IMR-90 (cell line): ENCODE data around the gene RMND5A. TPM values are rescaled to one million over a fixed set of nuclear protein-coding genes. Genes with fewer than 3 reads are reported as not detected.

ENCODE experiments used
- ATAC-seq: fragments of 200-7000 bp; cut with Tn5 transposase; 2 replicates; pipeline ENCODE4 v1.9.1; 2020; ENCODE audit warnings: low read depth, mild to moderate bottlenecking, moderate library complexity
- BruUV-seq: library from RNA; stranded (reverse); fragments of 400-500 nt; replicated peaks from 2 replicates; lab custom pipeline; 2021; lab: Mats Ljungman, UMichigan
- CTCF ChIA-PET: fragments of 300-600 bp; formaldehyde crosslinking; extraction: SDS; loops from one replicate; lab custom pipeline; 2021; ENCODE audit warnings: antibody characterized with exemption; lab: Yijun Ruan, JAX
- POLR2A ChIA-PET: fragments of 300-600 bp; sonication (Branson Sonifier 250); formaldehyde crosslinking; loops from one replicate; lab custom pipeline; 2022; ENCODE audit warnings: antibody characterized with exemption; ENCODE audit not compliant: unreplicated experiment; lab: Charles Lee
- DNase-seq: peaks from one replicate; pipeline ENCODE4 v3.0.0; 2013
- H2AFZ ChIP-seq: replicated peaks from 2 replicates; pipeline ENCODE3; 2013; ENCODE audit warnings: low read length, mild to moderate bottlenecking; ENCODE audit not compliant: poor library complexity
- H2AK5ac ChIP-seq: 2 replicates; pipeline ENCODE4 v1.6.1; 2013; ENCODE audit warnings: low read depth, low read length, inconsistent platforms
- H2AK9ac ChIP-seq: replicated peaks from 2 replicates; pipeline ENCODE3; 2013; ENCODE audit warnings: mild to moderate bottlenecking, low read depth, low read length, moderate library complexity; ENCODE audit not compliant: poor library complexity
- H2BK120ac ChIP-seq: 2 replicates; pipeline ENCODE4 v1.6.1; 2013; ENCODE audit warnings: low read depth, low read length, inconsistent platforms
- H2BK15ac ChIP-seq: 3 replicates; pipeline ENCODE4 v1.6.1; 2013; ENCODE audit warnings: low read depth, low read length, inconsistent platforms
- H2BK20ac ChIP-seq: 2 replicates; pipeline ENCODE4 v1.6.1; 2013; ENCODE audit warnings: low read depth, mild to moderate bottlenecking, inconsistent platforms, low read length, moderate library complexity
- H2BK5ac ChIP-seq: 2 replicates; pipeline ENCODE4 v1.6.1; 2013; ENCODE audit warnings: mild to moderate bottlenecking, low read depth, low read length, inconsistent platforms; ENCODE audit not compliant: poor library complexity, severe bottlenecking
- H3K14ac ChIP-seq: replicated peaks from 2 replicates; pipeline ENCODE4 v1.6.1; 2013; ENCODE audit warnings: low read depth, low read length, inconsistent platforms
- H3K18ac ChIP-seq: 2 replicates; pipeline ENCODE4 v1.6.1; 2013; ENCODE audit warnings: low read depth, low read length, control low read depth
- H3K23ac ChIP-seq: 2 replicates; pipeline ENCODE4 v1.6.1; 2013; ENCODE audit warnings: low read depth, low read length, inconsistent platforms
- H3K27ac ChIP-seq: 2 replicates; pipeline ENCODE4 v1.5.1; 2013; ENCODE audit warnings: mild to moderate bottlenecking, control low read depth, low read length; ENCODE audit not compliant: insufficient read depth
- H3K27me3 ChIP-seq: 2 replicates; pipeline ENCODE4 v1.6.1; 2013; ENCODE audit warnings: low read length; ENCODE audit not compliant: control insufficient read depth, insufficient read depth
- H3K36me3 ChIP-seq: 2 replicates; pipeline ENCODE4 v1.6.1; 2013; ENCODE audit warnings: low read length, mixed read lengths; ENCODE audit not compliant: control insufficient read depth, insufficient read depth
- H3K4ac ChIP-seq: 2 replicates; pipeline ENCODE4 v1.6.1; 2013; ENCODE audit warnings: low read depth, low read length, inconsistent platforms
- H3K4me1 ChIP-seq: 2 replicates; pipeline ENCODE4 v1.6.1; 2013; ENCODE audit warnings: low read length, mixed read lengths; ENCODE audit not compliant: control insufficient read depth, insufficient read depth
- H3K4me2 ChIP-seq: 2 replicates; pipeline ENCODE4 v1.6.1; 2013; ENCODE audit warnings: low read depth, mild to moderate bottlenecking, control low read depth, low read length, moderate library complexity
- H3K4me3 ChIP-seq: 2 replicates; pipeline ENCODE4 v1.5.1; 2013; ENCODE audit warnings: low read depth, mild to moderate bottlenecking, control low read depth, low read length, moderate library complexity; ENCODE audit not compliant: insufficient read depth
- H3K56ac ChIP-seq: 2 replicates; pipeline ENCODE4 v1.6.1; 2013; ENCODE audit warnings: low read length, inconsistent platforms; ENCODE audit not compliant: insufficient read depth; ENCODE audit errors: extremely low read depth
- H3K79me1 ChIP-seq, 2 experiments: 2 replicates each; pipeline ENCODE4 v1.6.1; 2013; ENCODE audit warnings: low read length in 2 of 2, inconsistent platforms in 1 of 2, low read depth in 1 of 2
- H3K9ac ChIP-seq: 2 replicates; pipeline ENCODE4 v1.6.1; 2013; ENCODE audit warnings: low read depth, low read length, control low read depth
- H3K9me1 ChIP-seq: 2 replicates; pipeline ENCODE4 v1.6.1; 2013; ENCODE audit warnings: low read length, inconsistent platforms; ENCODE audit not compliant: insufficient read depth
- H3K9me3 ChIP-seq: 2 replicates; pipeline ENCODE4 v1.6.1; 2013; ENCODE audit warnings: low read length; ENCODE audit not compliant: control insufficient read depth, insufficient read depth
- H4K20me1 ChIP-seq: 2 replicates; pipeline ENCODE4 v1.6.1; 2013; ENCODE audit warnings: low read length, inconsistent platforms; ENCODE audit not compliant: insufficient read depth
- H4K5ac ChIP-seq: 2 replicates; pipeline ENCODE4 v1.6.1; 2013; ENCODE audit warnings: mild to moderate bottlenecking, low read depth, low read length, control low read depth
- H4K8ac ChIP-seq, 2 experiments: 2 replicates each; pipeline ENCODE4 v1.6.1; 2013; ENCODE audit warnings: low read depth in 2 of 2, low read length in 2 of 2, control low read depth in 1 of 2, inconsistent platforms in 1 of 2
- H4K91ac ChIP-seq: 2 replicates; pipeline ENCODE4 v1.6.1; 2013; ENCODE audit warnings: low read depth, low read length, inconsistent platforms; ENCODE audit not compliant: insufficient read depth
- BHLHE40 ChIP-seq: fragments of 150-350 bp; IDR thresholded peaks from 2 replicates; pipeline ENCODE4 v1.6.1; 2016; ENCODE audit warnings: mild to moderate bottlenecking, low read depth, low read length
- ELK1 ChIP-seq: fragments of 150-350 bp; IDR thresholded peaks from 2 replicates; pipeline ENCODE4 v1.6.1; 2016; ENCODE audit warnings: low read depth, mild to moderate bottlenecking, low read length, moderate library complexity, borderline replicate concordance
- POLR2A ChIP-seq: IDR thresholded peaks from 2 replicates; pipeline ENCODE4 v1.6.1; 2012; ENCODE audit warnings: mild to moderate bottlenecking, low read depth, low read length
- WGBS, 2 experiments: methylation state at CpG; one replicate each; pipeline versions ENCODE4 v1.1.5 to v1.1.7; 2013; ENCODE audit warnings: missing lambda C conversion rate in 2 of 2; ENCODE audit not compliant: insufficient read length in 1 of 2; ENCODE audit errors: extremely low coverage in 2 of 2; 5-methylcytosine and 5-hydroxymethylcytosine counted together
- dilution Hi-C: fragments of 300-500 bp; cut with HindIII; formaldehyde crosslinking; loops from one replicate; pipeline ENCODE4 v1.14.3; 2018; ENCODE audit warnings: low sequenced_read_pairs; ENCODE audit not compliant: unreplicated experiment
- in situ Hi-C: fragments of 300-500 bp; cut with MboI; formaldehyde crosslinking; loops from 3 replicates; pipeline ENCODE4 v1.14.3; 2019; ENCODE audit warnings: low sequenced_read_pairs, inconsistent platforms, mixed read lengths
- intact Hi-C: fragments of 100-400 bp; cut with micrococcal nuclease; formaldehyde crosslinking; loops from 2 replicates; pipeline ENCODE4 v1.10.0; 2022
- polyA plus RNA-seq, 3 experiments: library from polyadenylated mRNA; depleted of rRNA; stranded (reverse); fragments of >200 nt; gene quantifications; 2 replicates each; pipeline ENCODE4 v1.2.3, GENCODE V29; 2012; ENCODE audit warnings: low replicate concordance in 1 of 3
- total RNA-seq: library from RNA; depleted of rRNA; stranded (reverse); fragments of >200 nt; gene quantifications from 2 replicates; pipeline ENCODE4 v1.2.3, GENCODE V29; 2012
- TF ChIP-seq, protein P1 (sequence below): conservative IDR thresholded peaks from 2 replicates; pipeline ENCODE4 v1.5.1; 2012; ENCODE audit warnings: mild to moderate bottlenecking, low read depth, low read length, improper control_type of control experiment

Gene RMND5A
- total and polyA plus RNA-seq, 2 of the 4 experiments (the other 2 are of a cell fraction) = 5.1 to 16.0 TPM

DNA sequence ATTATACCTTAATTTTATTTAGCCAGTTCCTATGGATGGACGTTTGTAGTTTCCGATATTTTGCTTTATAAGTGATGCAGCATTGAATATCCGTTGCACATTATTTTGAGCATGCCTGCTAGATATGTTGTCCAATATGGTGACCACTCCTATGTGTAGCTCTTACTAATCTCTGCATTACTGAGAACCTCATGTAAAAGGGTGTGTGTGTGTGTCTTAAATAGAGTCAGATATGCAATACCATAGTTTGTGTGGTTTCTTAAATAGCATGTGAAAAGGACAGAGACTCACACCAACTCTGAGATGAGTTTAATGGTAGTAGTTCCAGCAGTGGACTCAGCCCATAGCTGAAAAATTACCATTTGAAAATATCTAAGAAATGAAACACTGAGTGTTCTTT lies 38.3 kb downstream of the RMND5A start:
- Histone ChIP-seq H4K5ac (no peak overlapping the region), H3K36me3 (no peaks in the 10 kb centered on the region), H4K91ac (no peak overlapping the region), H3K4me1 (no peaks in the 10 kb centered on the region), H3K4me3 (no peak overlapping the region), H2BK15ac (no peak overlapping the region), H2BK20ac (no peak overlapping the region), H3K4me2 (no peak overlapping the region), H3K27me3 (no peaks in the 10 kb centered on the region), H3K4ac (no peak overlapping the region), H3K18ac (no peak overlapping the region), H4K8ac (no peak overlapping the region), H3K56ac (no peak overlapping the region), H2BK120ac (no peak overlapping the region), H2AFZ (no peak overlapping the region), H3K14ac (no peak overlapping the region), H4K20me1 (no peaks in the 10 kb centered on the region), H3K27ac (no peak overlapping the region), H3K79me1 (no peaks in the 10 kb centered on the region; a peak in 1 of 4 replicates), H2BK5ac (no peak overlapping the region), H2AK5ac (no peak overlapping the region), H3K9ac (no peak overlapping the region), H3K23ac (no peak overlapping the region), H3K9me1 (no peaks in the 10 kb centered on the region), H2AK9ac (no peak overlapping the region), H3K9me3 (no peaks in the 10 kb centered on the region)
- CTCF ChIA-PET = no interaction called here
- DNase-seq = no peak
- ATAC-seq = no peak
- no TSS peak for BruUV-seq
- no CpG with 5 or more reads among the region's 3 CpGs for WGBS, 2 experiments
- in situ Hi-C loops = no loop called here
- POLR2A ChIA-PET = no interaction called here
- intact Hi-C loops = no loop called here
- TF ChIP-seq ELK1 (no peak), POLR2A (no peak), BHLHE40 (no peak)
- TF ChIP-seq, protein P1, sequence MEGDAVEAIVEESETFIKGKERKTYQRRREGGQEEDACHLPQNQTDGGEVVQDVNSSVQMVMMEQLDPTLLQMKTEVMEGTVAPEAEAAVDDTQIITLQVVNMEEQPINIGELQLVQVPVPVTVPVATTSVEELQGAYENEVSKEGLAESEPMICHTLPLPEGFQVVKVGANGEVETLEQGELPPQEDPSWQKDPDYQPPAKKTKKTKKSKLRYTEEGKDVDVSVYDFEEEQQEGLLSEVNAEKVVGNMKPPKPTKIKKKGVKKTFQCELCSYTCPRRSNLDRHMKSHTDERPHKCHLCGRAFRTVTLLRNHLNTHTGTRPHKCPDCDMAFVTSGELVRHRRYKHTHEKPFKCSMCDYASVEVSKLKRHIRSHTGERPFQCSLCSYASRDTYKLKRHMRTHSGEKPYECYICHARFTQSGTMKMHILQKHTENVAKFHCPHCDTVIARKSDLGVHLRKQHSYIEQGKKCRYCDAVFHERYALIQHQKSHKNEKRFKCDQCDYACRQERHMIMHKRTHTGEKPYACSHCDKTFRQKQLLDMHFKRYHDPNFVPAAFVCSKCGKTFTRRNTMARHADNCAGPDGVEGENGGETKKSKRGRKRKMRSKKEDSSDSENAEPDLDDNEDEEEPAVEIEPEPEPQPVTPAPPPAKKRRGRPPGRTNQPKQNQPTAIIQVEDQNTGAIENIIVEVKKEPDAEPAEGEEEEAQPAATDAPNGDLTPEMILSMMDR = no peak
- dilution Hi-C loops = no loop called here
